HG03103 (cell line): Measurements from ENCODE around the gene LTF.
"Not testable (repeated sequence)": the region's sequence is repeated elsewhere in the genome, so short reads cannot be mapped to it uniquely, and the experiment has no call there.

Experiments
- ATAC-seq: cut with Tn5 transposase; IDR thresholded peaks from one replicate; pipeline ENCODE4 v1.9.1; 2021; ENCODE audit warnings: low read depth; ENCODE audit not compliant: unreplicated experiment

LTF gene

GRCh38 chr3:46464326-46465195 lies at the start of gene LTF:
Gene LTF, minus strand, starts transcription at chr3:46464905. Its CDS starts 38 bp downstream, at chr3:46464867.
- ATAC-seq = no peak

GRCh38 chr3:46512191-46512749 lies 47.6 kb upstream of the LTF start:
- ATAC-seq = no peak

- no peak for ATAC-seq
Observed at GRCh38 chr3:46509661-46510187, 45.0 kb upstream of the LTF start.

GRCh38 chr3:46508850-46509591 lies 44.3 kb upstream of the LTF start:
- ATAC-seq = no peak

- no peak for ATAC-seq
Observed at GRCh38 chr3:46506526-46506925, 41.8 kb upstream of the LTF start.

- no peak for ATAC-seq
Observed at GRCh38 chr3:46505953-46506352, 41.2 kb upstream of the LTF start.

GRCh38 chr3:46504789-46505188 lies 40.1 kb upstream of the LTF start:
- no peak for ATAC-seq

GRCh38 chr3:46503200-46503874 lies 38.6 kb upstream of the LTF start:
- no peak for ATAC-seq

GRCh38 chr3:46501702-46502101 lies 37.0 kb upstream of the LTF start:
- no peak for ATAC-seq

- ATAC-seq = no peak
Observed at GRCh38 chr3:46500656-46501635, 36.2 kb upstream of the LTF start.

- no peak for ATAC-seq
Observed at GRCh38 chr3:46498916-46499519, 34.3 kb upstream of the LTF start.

GRCh38 chr3:46497556-46498265 lies 33.0 kb upstream of the LTF start, which contains the start of gene RTP3:
Gene RTP3, plus strand, starts transcription at chr3:46497976. Its CDS starts 87 bp downstream, at chr3:46498063.
- no peak for ATAC-seq

- ATAC-seq = no peak
Observed at GRCh38 chr3:46496746-46497555, 32.2 kb upstream of the LTF start.

- no peak for ATAC-seq
Observed at GRCh38 chr3:46495901-46496456, 31.3 kb upstream of the LTF start.

- not testable (repeated sequence) for ATAC-seq
Observed at GRCh38 chr3:46494491-46494890, 29.8 kb upstream of the LTF start.

GRCh38 chr3:46492890-46493547 lies 28.3 kb upstream of the LTF start:
- no peak for ATAC-seq
